Naive thymus-derived CD8-positive, alpha-beta T cell (primary cell): ENCODE data around the gene ATXN1. TPM values are rescaled to one million over a fixed set of nuclear protein-coding genes. Genes with fewer than 3 reads are reported as not detected.

Source experiments
- ATAC-seq, 2 donors: fragments of 150-1000 bp; cut with Tn5 transposase in 1 of 2; sonication (Bioruptor Pico), chemical (Tn5 transposase) in 1 of 2; 1 replicate in 1 of 2; 2 replicates in 1 of 2; pipeline ENCODE4 v1.10.0; 2021; ENCODE audit warnings: mild to moderate bottlenecking in 2 of 2, moderate library complexity in 2 of 2
- POLR2A ChIA-PET: fragments of 350-600 bp; sonication (Branson Sonifier 250); formaldehyde crosslinking; loops from one replicate; lab custom pipeline; 2021; ENCODE audit warnings: antibody characterized with exemption; lab: Charles Lee
- DNase-seq, 10 donors: peaks; one replicate each; pipeline versions ENCODE4 v3.0.0 to v3.0.0-alpha.2; 2020 to 2022
- H3K27ac Mint-ChIP-seq, 10 donors: one replicate each; pipeline ENCODE4 v1.8.0; 2020 to 2022; ENCODE audit warnings: mild to moderate bottlenecking in 10 of 10, mixed read lengths in 10 of 10, moderate library complexity in 4 of 10, inconsistent platforms in 1 of 10
- H3K27me3 Mint-ChIP-seq, 5 donors: one replicate each; pipeline ENCODE4 v1.8.0; 2021 to 2022; ENCODE audit warnings: mixed read lengths in 5 of 5
- H3K36me3 Mint-ChIP-seq, 3 donors: one replicate each; pipeline ENCODE4 v1.8.0; 2020 to 2022; ENCODE audit warnings: mixed read lengths in 3 of 3, mild to moderate bottlenecking in 2 of 3, inconsistent platforms in 1 of 3
- H3K4me1 Mint-ChIP-seq, 4 donors: one replicate each; pipeline ENCODE4 v1.8.0; 2021 to 2022; ENCODE audit warnings: mixed read lengths in 4 of 4
- H3K4me3 Mint-ChIP-seq, 10 donors: one replicate each; pipeline ENCODE4 v1.8.0; 2020 to 2022; ENCODE audit warnings: mild to moderate bottlenecking in 10 of 10, mixed read lengths in 10 of 10, moderate library complexity in 6 of 10, inconsistent platforms in 1 of 10
- H3K9me3 Mint-ChIP-seq, 9 donors: one replicate each; pipeline ENCODE4 v1.8.0; 2020 to 2022; ENCODE audit warnings: mixed read lengths in 9 of 9, mild to moderate bottlenecking in 3 of 9, inconsistent platforms in 1 of 9, moderate library complexity in 1 of 9
- polyA plus RNA-seq, 3 donors: library from polyadenylated mRNA; unstranded; fragments of 300-500 nt; fragmentation: Illumina TruSeq; gene quantifications; one replicate each; pipeline ENCODE4 v1.2.3, GENCODE V29; 2021
- total RNA-seq, 8 experiments: library from RNA in 2 of 8; stranded (reverse) in 2 of 8; gene quantifications; one replicate each; pipeline ENCODE4 v1.2.3 and lab custom pipeline; 2021 to 2026

The ATXN1 gene
- total and polyA plus RNA-seq, 5 experiments from 2014 or later, result 2.7 to 42.3 (median 8.2) TPM

DNA sequence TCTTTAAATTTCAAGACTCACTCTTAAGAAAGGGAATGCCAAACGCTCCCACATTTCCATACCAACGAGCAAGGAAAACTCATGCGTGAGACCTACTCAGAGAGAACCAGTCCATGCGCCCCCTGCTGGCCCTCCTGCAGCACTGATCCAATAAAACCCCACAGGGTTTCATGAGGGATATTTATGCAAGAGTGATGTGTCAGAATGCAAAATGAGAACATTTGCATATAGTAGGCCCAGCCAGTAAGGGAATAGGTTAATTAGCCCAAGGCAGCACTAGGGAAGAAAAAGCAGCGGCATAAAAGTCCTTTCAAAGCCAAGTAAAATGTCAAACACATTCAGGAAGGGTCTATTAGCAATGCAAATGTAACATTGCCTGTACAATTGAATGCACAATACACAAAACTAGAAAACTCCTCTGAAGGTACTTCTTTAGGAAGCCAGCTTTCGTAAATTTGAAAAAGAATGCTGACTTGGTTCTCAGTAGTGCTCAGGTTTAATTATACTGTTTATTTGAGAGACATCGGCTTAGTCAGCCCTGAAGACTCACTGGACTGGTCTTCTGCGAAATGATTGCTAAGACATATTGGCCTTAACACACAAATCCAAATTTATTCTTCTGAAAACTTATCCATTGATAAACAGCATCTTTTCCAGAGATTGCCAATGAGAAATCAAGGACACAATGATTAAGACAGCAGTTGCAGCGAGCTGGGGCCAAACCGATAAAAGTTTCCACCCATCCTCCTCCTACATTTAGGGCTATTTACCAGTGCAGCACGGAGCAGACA lies 429.7 kb downstream of the ATXN1 start:
- H3K9me3 Mint-ChIP-seq, result no peaks in the 10 kb centered on the region
- no peak overlapping the region for H3K27ac Mint-ChIP-seq
- no peaks in the 10 kb centered on the region for H3K27me3 Mint-ChIP-seq
- no peak overlapping the region for H3K4me3 Mint-ChIP-seq
- peaks cover 0 to 2% (median under 1%) of the 10 kb centered on the region in 4 donors for H3K4me1 Mint-ChIP-seq
- ATAC-seq, result peak; percentile 71 to 74
- POLR2A ChIA-PET, result interaction anchor here (0.6 to 1.4 kb wide), 3 partner anchors 9 to 15 kb away, joined by 3 to 9 read pairs (median 3); no protein-coding TSS in a partner anchor
- peaks cover 0 to 6% (median 4%) of the 10 kb centered on the region in 3 donors for H3K36me3 Mint-ChIP-seq
- DNase-seq, result peak; percentile 29 to 73 (median 60)

DNA sequence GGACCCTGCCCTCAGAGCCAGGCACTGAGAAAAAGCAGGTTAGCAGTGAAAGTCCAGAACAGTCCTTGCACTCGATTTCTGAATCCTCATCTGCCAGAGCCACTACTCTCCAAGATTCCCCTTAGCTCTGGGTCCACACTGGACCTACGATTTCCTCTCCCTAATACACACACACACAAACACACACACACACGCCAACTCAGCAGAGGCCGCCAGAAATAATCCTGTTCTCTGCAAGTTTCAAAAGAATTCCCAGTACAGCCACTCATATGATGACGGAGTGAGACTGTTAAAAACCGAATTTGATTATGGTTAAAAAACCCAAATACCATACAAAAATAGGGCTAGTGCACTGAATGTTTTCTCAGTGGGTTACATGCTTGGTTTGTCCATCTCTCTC lies 432.0 kb downstream of the ATXN1 start:
- ATAC-seq, result no peak
- POLR2A ChIA-PET, result no interaction called here
- Mint-ChIP-seq H3K4me3 (no peak overlapping the region), H3K9me3 (no peaks in the 10 kb centered on the region), H3K27ac (peak overlapping the region in 2 of 10 donors; percentile 8 to 21), H3K4me1 (peaks cover 4 to 16% (median 12%) of the 10 kb centered on the region in 4 donors), H3K27me3 (no peaks in the 10 kb centered on the region), H3K36me3 (peaks cover 0 to 12% (median 11%) of the 10 kb centered on the region in 3 donors)
- DNase-seq, result no peak

DNA sequence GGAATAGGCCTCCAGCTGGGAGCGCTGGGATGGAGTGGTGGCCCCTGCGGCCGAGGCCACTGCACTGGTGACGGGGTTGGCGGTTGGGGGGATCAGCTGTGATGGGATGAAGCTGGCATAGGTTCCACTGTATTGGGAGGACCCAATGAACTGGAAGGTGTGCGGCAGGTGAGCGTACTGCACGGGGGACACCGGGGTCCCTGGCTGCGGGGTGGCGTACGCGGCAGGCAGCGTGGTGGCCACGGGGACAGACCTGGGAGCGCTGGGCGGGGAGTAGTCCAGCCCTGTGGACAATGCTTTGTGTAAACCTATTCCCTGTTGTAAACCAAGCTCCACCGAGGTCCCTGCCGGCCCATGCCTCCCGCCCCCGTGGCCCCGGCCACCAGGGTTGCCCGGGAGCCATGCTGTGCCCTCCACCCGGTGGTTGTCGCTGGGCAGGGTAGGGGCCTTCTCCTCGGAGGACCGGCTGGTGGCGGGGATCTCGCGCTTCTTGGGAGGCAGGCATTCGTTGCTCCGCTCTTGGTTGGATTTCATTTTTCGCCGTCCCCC lies 433.4 kb downstream of the ATXN1 start:
- Mint-ChIP-seq H3K27me3 (no peaks in the 10 kb centered on the region), H3K9me3 (no peaks in the 10 kb centered on the region), H3K27ac (no peak overlapping the region), H3K4me1 (peaks cover 7 to 28% (median 22%) of the 10 kb centered on the region in 4 donors), H3K4me3 (no peak overlapping the region), H3K36me3 (peaks cover 0 to 12% (median 11%) of the 10 kb centered on the region in 3 donors)
- DNase-seq (no peak), ATAC-seq (no peak)
- POLR2A ChIA-PET, result interaction anchor here (1.3 kb wide), 1 partner anchor 10 kb away, joined by 3 read pairs; no protein-coding TSS in a partner anchor

DNA sequence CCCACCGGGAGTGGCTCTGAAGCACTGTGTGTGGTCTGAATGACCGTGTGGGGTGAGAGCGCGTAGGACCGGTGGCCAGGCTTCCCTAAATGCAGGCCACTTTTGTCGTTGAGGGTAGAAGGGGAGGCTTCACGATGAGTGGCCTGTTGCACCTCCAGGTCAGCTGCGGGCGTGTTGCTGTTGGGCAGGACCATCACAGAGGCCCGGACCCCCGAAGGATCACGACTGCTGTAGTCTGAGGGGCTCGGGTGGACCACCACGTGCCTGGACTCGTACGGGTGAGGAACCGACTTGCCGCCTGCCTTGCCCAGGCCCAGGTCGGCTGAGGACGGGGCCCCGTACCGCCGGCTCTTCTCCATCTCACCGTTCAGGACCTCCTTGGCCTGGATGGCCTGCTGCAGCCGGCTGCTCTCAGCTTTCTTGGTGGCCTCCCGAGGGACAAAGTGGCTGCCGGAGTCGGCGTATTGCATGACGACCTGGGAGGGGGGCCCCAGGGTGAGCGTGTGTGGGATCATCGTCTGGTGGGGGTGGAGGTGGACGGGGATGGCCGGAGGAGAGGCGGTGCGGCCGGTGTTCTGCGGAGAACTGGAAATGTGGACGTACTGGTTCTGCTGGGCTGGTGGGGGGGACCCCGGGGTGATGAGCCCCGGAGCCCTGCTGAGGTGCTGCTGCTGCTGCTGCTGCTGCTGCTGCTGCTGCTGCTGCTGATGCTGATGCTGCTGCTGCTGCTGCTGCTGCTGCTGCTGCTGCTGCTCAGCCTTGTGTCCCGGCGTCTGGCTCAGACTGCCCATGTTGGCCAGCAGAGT lies 434.1 kb downstream of the ATXN1 start:
- no peaks in the 10 kb centered on the region for H3K27me3 Mint-ChIP-seq
- H3K4me1 Mint-ChIP-seq, result peaks cover 13 to 34% (median 29%) of the 10 kb centered on the region in 4 donors
- H3K36me3 Mint-ChIP-seq, result peaks cover 0 to 12% (median 11%) of the 10 kb centered on the region in 3 donors
- POLR2A ChIA-PET, result interaction anchor here (1.3 kb wide), 1 partner anchor 10 kb away, joined by 3 read pairs; no protein-coding TSS in a partner anchor
- ATAC-seq (no peak), DNase-seq (no peak)
- H3K27ac Mint-ChIP-seq, result peak overlapping the region in 1 of 10 donors; percentile 60
- H3K4me3 Mint-ChIP-seq, result no peak overlapping the region
- H3K9me3 Mint-ChIP-seq, result no peaks in the 10 kb centered on the region

DNA sequence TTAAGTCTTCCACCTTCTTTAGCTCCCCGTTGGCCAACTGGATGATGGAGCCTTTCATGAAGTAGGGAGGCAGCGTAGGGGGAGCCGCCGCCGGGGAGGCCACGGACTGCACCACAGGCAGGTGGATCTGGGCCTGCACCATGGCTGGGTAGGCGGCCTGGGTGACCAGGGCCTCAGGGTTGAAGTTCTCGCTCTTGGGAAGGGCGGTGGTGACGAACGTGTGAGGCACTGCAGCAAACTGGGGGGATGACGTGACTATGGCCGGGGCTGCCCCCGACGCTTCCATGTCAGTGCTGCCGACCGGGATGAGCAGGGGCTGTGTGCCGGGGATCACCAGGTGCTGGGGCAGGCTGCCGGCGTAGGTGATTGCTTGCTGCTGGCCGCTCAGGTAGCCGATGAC lies 434.7 kb downstream of the ATXN1 start:
- no peaks in the 10 kb centered on the region for H3K9me3 Mint-ChIP-seq
- no peaks in the 10 kb centered on the region for H3K27me3 Mint-ChIP-seq
- peaks cover 0 to 12% (median 11%) of the 10 kb centered on the region in 3 donors for H3K36me3 Mint-ChIP-seq
- POLR2A ChIA-PET, result no interaction called here
- no peak for ATAC-seq
- H3K27ac Mint-ChIP-seq, result peak overlapping the region in 1 of 10 donors; percentile 60
- no peak overlapping the region for H3K4me3 Mint-ChIP-seq
- no peak for DNase-seq
- peaks cover 15 to 41% (median 36%) of the 10 kb centered on the region in 4 donors for H3K4me1 Mint-ChIP-seq

DNA sequence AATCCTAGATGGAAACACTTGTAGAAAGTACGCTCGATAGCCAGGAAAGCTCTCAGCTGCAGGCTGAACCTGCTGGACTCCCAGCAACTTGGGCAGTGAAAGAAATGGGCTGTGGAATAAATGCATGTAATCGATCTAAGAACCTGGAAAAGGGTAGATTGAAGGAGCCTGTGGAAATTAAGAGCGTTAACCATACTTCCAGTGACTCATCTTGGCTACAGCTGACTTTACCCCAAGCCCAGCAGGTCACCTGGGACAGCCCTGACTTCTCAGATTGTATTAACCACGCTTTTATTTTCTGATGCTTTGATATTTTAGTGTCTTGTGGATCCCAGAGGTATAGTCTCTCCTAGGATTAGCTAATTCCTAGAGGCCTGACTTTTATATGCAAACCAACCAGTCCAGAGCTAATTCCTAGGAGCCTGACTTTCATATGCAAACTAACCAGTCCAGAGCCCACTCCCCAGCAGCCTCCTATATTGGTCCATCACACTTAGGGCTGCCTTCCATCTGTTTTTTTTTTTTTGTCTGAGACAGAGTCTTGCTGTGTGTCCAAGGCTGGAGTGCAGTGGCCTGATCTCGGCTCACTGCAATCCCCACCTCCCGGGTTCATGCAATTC lies 436.5 kb downstream of the ATXN1 start:
- POLR2A ChIA-PET, result interaction anchor here (0.7 kb wide), 1 partner anchor 156 kb away, joined by 4 read pairs; no protein-coding TSS in a partner anchor
- no peak for ATAC-seq
- H3K4me3 Mint-ChIP-seq, result peak overlapping the region in 1 of 10 donors; percentile 30
- H3K27ac Mint-ChIP-seq, result peak overlapping the region in 8 of 10 donors; percentile 20 to 57 (median 46)
- DNase-seq, result no peak
- H3K27me3 Mint-ChIP-seq, result no peaks in the 10 kb centered on the region
- H3K36me3 Mint-ChIP-seq, result peaks cover 0 to 12% (median 11%) of the 10 kb centered on the region in 3 donors
- H3K9me3 Mint-ChIP-seq, result no peaks in the 10 kb centered on the region
- peaks cover 19 to 57% (median 53%) of the 10 kb centered on the region in 4 donors for H3K4me1 Mint-ChIP-seq

DNA sequence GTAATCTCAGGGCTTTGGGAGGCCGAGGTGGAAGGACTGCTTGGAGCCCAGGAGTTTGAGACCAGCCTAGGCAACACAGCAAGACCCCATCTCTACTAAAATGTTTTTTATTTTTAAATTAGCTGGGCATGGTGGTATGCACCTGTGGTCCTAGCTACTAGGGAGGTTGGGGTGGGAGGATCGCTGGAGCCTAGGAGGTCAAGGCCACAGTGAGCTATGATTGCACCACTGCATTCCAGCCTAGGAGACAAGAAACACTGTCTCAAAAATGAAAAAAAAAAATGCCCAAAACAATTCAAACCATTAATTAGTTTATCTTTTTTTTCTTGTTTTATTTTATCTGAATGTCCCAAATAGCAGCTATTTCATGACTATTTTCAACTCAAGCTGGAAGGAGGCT lies 437.1 kb downstream of the ATXN1 start:
- Mint-ChIP-seq H3K27me3 (no peaks in the 10 kb centered on the region), H3K4me3 (no peak overlapping the region), H3K27ac (peak overlapping the region in 7 of 10 donors; percentile 28 to 99 (median 94)), H3K9me3 (no peaks in the 10 kb centered on the region), H3K4me1 (peaks cover 22 to 62% (median 57%) of the 10 kb centered on the region in 4 donors), H3K36me3 (peaks cover 0 to 11% (median 9%) of the 10 kb centered on the region in 3 donors)
- POLR2A ChIA-PET, result interaction anchor here (0.7 kb wide), 1 partner anchor 157 kb away, joined by 4 read pairs; no protein-coding TSS in a partner anchor
- DNase-seq, result no peak
- ATAC-seq, result no peak

DNA sequence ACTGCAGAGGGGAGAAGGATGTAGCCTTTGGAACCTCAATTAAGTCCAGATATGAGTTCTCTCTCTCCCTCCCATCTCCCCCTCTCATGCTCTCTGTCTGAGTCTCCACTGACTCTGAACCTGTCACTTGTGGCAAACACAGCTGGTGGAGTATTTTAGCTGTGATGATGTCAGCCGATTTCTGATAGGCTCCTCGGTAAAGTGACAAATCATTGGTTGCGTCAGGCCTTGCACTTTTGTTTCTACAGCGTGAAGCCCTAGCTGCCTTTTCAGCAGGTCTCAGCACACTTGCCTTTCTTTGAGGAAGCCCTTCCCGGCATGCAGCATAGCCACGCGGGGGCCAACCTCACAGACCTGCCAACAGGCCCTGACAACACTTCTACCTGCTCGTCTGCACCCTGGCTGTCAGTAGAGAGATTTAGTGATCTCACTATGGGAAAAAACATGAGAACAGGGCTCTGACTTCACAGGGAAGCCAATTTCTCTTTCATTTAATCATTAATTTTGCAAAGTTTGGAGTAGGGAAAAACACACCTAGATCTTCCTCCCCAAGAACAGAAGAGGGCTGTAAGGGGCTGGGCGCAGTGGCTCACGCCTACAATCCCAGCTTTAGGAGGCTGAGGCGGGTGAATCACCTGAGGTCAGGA lies 438.5 kb downstream of the ATXN1 start:
- Mint-ChIP-seq H3K27me3 (no peaks in the 10 kb centered on the region), H3K4me1 (peaks cover 28 to 76% (median 71%) of the 10 kb centered on the region in 4 donors), H3K9me3 (no peaks in the 10 kb centered on the region), H3K36me3 (peaks cover 0 to 9% (median 8%) of the 10 kb centered on the region in 3 donors), H3K4me3 (peak overlapping the region in 9 of 10 donors; percentile 62 to 84 (median 66)), H3K27ac (peak overlapping the region; percentile 91 to 99 (median 94))
- POLR2A ChIA-PET, result interaction anchor here (0.6 to 1.1 kb wide), 3 partner anchors 9 to 386 kb away, joined by 3 to 5 read pairs (median 3); no protein-coding TSS in a partner anchor
- ATAC-seq, result peak; percentile 72 to 82
- peak; percentile 52 to 90 (median 78) for DNase-seq

DNA sequence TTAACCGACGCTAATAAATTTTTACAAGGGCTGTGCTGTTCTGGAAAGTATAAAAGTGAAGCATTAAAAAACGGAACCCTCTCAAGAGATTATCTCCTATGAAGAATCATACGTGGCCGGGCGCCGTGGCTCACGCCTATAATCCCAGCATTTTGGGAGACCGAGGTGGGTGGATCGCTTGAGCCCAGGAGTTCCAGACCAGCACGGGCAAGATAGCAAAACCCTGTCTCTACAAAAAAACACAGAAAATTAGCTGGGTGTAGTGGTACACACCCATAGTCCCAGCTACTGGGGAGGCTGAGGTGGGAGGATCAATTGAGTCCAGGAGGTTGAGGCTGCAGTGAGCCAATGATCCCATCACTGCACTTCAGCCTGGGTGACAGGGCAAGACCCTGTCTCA lies 439.4 kb downstream of the ATXN1 start:
- Mint-ChIP-seq H3K4me3 (peak overlapping the region in 4 of 10 donors; percentile 24 to 66 (median 46)), H3K9me3 (no peaks in the 10 kb centered on the region), H3K4me1 (peaks cover 29 to 83% (median 77%) of the 10 kb centered on the region in 4 donors), H3K27me3 (no peaks in the 10 kb centered on the region), H3K27ac (peak overlapping the region; percentile 91 to 99 (median 94)), H3K36me3 (peaks cover 0 to 8% (median 8%) of the 10 kb centered on the region in 3 donors)
- DNase-seq (no peak), ATAC-seq (no peak)
- POLR2A ChIA-PET, result no interaction called here

DNA sequence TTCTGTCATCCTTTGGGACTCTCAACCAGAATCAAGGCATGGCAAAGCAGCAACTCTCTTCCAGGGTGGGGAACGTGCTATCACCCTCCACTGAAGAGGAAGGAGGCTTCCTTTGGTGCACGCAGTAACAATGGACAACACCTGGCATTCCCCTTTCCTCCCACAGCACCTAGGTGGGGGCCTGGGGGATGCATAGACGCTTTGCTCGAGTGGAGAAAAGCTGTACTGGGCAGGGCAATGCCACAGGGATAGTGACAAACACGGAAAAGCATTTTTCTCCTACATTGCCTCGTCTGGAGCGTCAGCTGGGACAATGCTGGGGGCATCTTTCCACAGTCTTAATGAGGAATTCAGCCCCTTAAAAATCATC lies 439.9 kb downstream of the ATXN1 start:
- Mint-ChIP-seq H3K9me3 (no peaks in the 10 kb centered on the region), H3K27ac (peak overlapping the region; percentile 91 to 99 (median 94)), H3K27me3 (no peaks in the 10 kb centered on the region), H3K4me3 (peak overlapping the region in 3 of 10 donors; percentile 24 to 66 (median 32)), H3K36me3 (peaks cover 0 to 5% (median 3%) of the 10 kb centered on the region in 3 donors), H3K4me1 (peaks cover 29 to 86% (median 78%) of the 10 kb centered on the region in 4 donors)
- ATAC-seq, result no peak
- POLR2A ChIA-PET, result interaction anchor here (0.5 kb wide), 1 partner anchor 438 kb away, joined by 3 read pairs; no protein-coding TSS in a partner anchor
- DNase-seq, result no peak
